HCT116 (cell line): ENCODE measurements around the gene MAP2K6.

Experiments used
- CTCF ChIP-seq, 3 experiments: fragments of 200-600 bp in 1 of 3; sonication (generic) in 1 of 3; IDR thresholded peaks in 2 of 3; conservative IDR thresholded peaks in 1 of 3; 2 replicates each; pipeline ENCODE4 v1.5.1; 2012 to 2017; ENCODE audit warnings: low read depth in 2 of 3, low read length in 2 of 3, antibody characterized with exemption in 1 of 3, borderline replicate concordance in 1 of 3, control low read depth in 1 of 3, mild to moderate bottlenecking in 1 of 3, mixed read lengths in 1 of 3, mixed run types in 1 of 3, moderate library complexity in 1 of 3; ENCODE audit not compliant: insufficient read depth in 1 of 3
- EZH2 ChIP-seq: fragments of 200-600 bp; sonication (generic); IDR thresholded peaks from 2 replicates; pipeline ENCODE4 v1.6.1; 2017; ENCODE audit warnings: antibody characterized with exemption, mixed run types
- EZH2phosphoT487 ChIP-seq: fragments of 200-600 bp; IDR thresholded peaks from 2 replicates; pipeline ENCODE4 v1.6.1; 2018; ENCODE audit warnings: antibody characterized with exemption, borderline replicate concordance
- MAX ChIP-seq: IDR thresholded peaks from 2 replicates; pipeline ENCODE4 v1.6.1; 2012
- POLR2A ChIP-seq: IDR thresholded peaks from 2 replicates; pipeline ENCODE4 v1.7.0; 2011; ENCODE audit warnings: borderline replicate concordance; ENCODE audit not compliant: insufficient read depth, insufficient read length; ENCODE audit errors: extremely low read depth
- POLR2AphosphoS5 ChIP-seq: IDR thresholded peaks from 2 replicates; pipeline ENCODE4 v1.6.1; 2011; ENCODE audit warnings: mild to moderate bottlenecking, low read depth, low read length, moderate library complexity
- REST ChIP-seq: IDR thresholded peaks from 2 replicates; pipeline ENCODE4 v1.6.1; 2012; ENCODE audit warnings: low read depth
- SP1 ChIP-seq: IDR thresholded peaks from 2 replicates; pipeline ENCODE4 v1.6.1; 2012; ENCODE audit warnings: low read depth
- TCF7L2 ChIP-seq: IDR thresholded peaks from 2 replicates; pipeline ENCODE4 v1.7.0; 2011; ENCODE audit warnings: borderline replicate concordance, inconsistent platforms; ENCODE audit not compliant: insufficient read depth, insufficient read length; ENCODE audit errors: extremely low read depth

GRCh38 chr17:69511250-69511649 is 96.8 kb downstream of the MAP2K6 start:
- TF ChIP-seq POLR2AphosphoS5 = no peak
- TF ChIP-seq CTCF (IDR thresholded peaks at IDR 0.05 in 2 of 3, conservative IDR thresholded peaks at IDR 0.05 in 1 of 3; ENCODE audit: borderline replicate concordance in 1 of 3, insufficient read depth in 1 of 3, low read depth in 2 of 3, low read length in 2 of 3) = no peak
- no peak for TF ChIP-seq EZH2
- TF ChIP-seq SP1 = no peak
- no peak for TF ChIP-seq TCF7L2
- no peak for TF ChIP-seq REST
- no peak for TF ChIP-seq POLR2A
- TF ChIP-seq EZH2phosphoT487 = no peak
- TF ChIP-seq MAX = no peak
